GM19455 (cell line): Measurements from ENCODE around the gene LRFN5.
"Not testable (repeated sequence)": the region's sequence is repeated elsewhere in the genome, so short reads cannot be mapped to it uniquely, and the experiment has no call there.

ENCODE experiments used
- ATAC-seq: cut with Tn5 transposase; IDR thresholded peaks from one replicate; pipeline ENCODE4 v1.9.1; 2021; ENCODE audit not compliant: unreplicated experiment

Gene LRFN5

GRCh38 chr14:41878321-41878720 is 271.6 kb downstream of the LRFN5 start:
- no peak for ATAC-seq

DNA sequence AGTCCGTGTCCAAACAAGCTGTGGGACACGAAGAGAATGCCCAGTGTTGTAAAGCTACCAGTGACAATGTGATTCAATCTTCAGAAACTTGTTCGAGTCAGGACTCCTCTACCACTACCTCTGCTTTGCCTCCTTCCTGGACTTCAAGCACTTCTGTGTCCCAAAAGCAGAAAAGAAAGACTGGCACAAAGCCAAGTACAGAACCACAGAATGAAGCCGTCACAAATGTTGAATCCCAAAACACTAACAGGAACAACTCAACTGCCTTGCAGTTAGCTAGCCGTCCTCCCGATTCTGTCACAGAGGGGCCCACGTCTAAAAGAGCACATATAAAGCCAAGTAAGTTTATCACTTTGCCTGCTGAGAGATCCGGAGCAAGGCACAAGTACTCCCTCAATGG is 284.9 kb downstream of the LRFN5 start:
- ATAC-seq: no peak

GRCh38 chr14:41899416-41899815 is 292.7 kb downstream of the LRFN5 start:
- no peak for ATAC-seq

DNA sequence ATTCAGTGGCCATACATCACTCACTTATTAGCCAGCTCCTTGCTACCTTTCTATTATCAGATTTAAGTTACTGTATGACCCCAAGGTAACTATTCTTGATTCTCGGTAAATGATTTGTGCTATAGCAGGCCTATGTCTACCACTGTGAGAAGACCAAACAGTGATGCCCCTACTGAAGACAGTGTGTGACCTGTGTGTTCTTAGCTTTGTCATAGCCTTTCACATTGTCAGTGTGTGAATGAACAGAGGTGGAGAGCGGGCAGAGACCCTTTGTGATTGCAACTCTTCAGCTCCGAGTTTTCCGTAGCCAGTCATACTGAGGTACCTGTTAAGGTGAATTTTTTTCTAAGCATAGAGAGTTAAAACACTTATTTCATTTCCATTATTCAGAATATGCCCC is 294.0 kb downstream of the LRFN5 start:
- no peak for ATAC-seq

GRCh38 chr14:41901089-41901488 is 294.4 kb downstream of the LRFN5 start:
- ATAC-seq: no peak

DNA sequence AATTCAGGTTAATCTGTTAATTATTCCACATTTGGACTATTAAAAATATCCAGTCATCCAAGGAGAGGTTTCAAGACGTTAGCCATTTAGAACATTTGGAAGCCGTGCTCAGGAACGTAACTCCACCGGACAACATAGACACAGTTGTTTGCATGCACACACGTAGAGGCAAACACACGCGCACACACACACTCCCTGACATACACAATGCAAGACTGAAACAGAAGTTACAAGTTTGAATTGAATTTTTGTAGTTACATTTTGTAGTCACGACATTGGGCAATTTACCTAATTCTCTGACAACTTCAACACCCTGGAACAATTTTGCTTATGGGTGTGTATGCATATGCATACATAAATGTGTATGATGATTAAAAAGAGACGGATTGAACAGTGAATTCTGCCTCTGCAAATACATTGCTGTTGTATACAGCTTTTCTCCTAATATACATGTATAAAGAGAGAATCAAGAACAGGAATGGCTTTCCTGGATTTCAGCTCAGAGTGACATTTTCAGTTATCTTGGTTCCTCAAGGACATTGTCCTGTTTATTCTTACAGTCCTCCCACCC is 298.8 kb downstream of the LRFN5 start:
- ATAC-seq: no peak

DNA sequence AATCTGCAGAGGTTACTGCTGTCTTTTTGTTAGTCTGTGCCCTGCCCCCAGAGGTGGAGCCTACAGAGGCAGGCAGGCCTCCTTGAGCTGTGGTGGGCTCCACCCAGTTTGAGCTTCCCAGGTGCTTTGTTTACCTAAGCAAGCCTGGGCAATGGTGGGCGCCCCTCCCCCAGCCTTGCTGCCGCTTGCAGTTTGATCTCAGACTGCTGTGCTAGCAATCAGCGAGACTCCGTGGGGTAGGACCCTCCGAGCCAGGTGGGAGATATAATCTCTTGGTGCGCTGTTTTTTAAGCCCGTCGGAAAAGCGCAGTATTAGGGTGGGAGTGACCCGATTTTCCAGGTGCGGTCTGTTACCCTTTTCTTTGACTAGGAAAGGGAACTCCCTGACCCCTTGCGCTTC is 304.5 kb downstream of the LRFN5 start:
- ATAC-seq: not testable (repeated sequence)

DNA sequence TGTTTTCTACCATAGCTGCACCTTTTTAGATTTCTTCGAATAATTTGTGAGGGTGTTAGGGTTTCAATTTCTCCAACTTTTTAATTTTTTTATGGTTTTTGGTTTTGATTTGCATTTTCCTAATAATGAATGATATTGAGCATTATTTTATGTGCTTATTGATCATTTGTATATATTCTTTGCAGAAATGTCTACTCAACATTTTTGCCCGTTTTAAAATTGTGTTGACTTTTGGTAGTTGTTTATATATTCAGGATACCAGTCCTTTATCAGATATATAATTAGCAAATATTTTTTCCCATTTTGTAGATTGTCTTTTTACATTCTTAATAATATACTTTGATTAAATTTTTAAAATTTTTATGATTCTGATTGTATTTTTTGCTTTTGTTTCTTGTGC is 306.7 kb downstream of the LRFN5 start:
- ATAC-seq: no peak

DNA sequence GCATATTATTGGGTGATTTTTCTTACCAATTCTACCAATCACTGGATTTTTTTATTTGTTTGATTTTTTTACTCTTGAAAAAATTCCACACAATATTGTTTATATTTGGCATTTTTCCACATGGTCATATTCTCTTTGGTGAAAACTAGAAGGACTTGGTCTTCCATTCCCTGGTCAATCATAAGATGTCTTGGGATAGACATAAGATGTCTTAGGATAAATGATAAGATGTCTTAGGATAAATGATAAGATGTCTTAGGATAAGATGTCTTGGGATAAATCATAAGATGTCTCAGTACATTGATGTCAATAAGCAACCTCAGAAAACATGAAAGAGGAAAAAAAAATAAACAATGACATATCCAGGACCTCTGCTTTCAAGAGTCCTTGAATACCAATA is 309.1 kb downstream of the LRFN5 start:
- no peak for ATAC-seq

GRCh38 chr14:41916313-41916712 is 309.6 kb downstream of the LRFN5 start:
- ATAC-seq: no peak

DNA sequence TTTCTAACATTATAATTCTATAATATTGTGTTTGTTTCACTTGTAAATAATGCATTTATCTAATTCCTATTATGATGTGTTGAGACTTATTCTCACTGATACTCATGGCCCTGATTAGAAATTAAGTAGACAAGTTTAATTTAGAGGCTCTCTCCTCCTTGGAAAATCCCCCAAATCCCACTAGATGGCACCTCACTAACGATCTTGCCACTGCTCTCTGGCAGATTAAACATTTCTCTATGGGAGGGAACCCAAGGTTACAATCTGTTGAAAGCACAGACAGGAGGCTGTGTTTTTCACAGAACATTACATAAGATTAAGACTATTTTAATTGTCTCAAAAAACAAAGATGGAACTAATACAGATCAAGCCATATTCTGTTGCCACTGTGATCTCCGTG is 318.7 kb downstream of the LRFN5 start:
- no peak for ATAC-seq

DNA sequence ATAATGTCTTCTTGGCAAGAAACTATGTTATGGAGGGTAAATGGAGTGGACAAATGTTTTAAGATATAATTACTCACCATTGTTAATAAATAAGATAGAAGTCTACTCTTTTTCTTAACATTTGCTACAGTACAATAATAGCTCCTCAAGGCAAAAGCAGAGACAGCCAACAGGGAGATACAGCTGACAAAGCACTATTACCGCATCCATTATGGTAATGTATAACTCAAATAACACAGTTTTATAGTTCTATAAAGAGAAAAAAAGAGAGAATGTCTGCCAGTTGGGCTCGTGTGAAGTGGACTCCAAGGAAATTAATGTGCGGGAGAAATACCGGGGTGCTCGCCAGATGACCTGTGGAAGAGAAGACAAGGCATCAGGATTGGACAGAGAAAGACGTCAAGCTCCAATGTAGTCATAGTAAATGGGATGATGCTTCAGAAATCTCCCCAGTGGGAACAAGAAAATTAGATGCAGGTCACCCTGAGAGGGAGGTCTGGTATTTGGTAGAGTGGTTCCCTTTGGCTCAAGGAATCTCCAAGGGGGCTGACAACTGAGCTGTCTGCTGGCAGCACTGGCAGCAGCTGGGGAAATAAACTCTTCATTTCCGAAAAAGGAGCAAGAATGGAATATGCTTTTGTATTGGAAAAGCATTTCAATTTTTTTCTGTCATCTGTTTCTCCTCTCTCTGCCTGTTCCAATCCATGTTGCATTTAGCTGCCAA is 343.9 kb downstream of the LRFN5 start:
- ATAC-seq: no peak
